Lower leg skin (tissue), 3 donors: ENCODE measurements around the gene MTFMT.

Source experiments
- CTCF ChIP-seq, 3 donors: fragments of 450-650 bp; IDR thresholded peaks; one replicate each; pipeline ENCODE4 v1.5.1; 2016; ENCODE audit warnings: antibody characterized with exemption in 3 of 3, mild to moderate bottlenecking in 3 of 3, moderate library complexity in 2 of 3
- POLR2A ChIP-seq, 2 donors: fragments of 450-650 bp; IDR thresholded peaks; one replicate each; pipeline ENCODE4 v1.6.1; 2016 to 2017; ENCODE audit warnings: antibody characterized with exemption in 2 of 2, mild to moderate bottlenecking in 1 of 2, moderate library complexity in 1 of 2

GRCh38 chr15:65028921-65029735, at the start of gene MTFMT:
- TF ChIP-seq CTCF (IDR thresholded peaks at IDR 0.05), result no peak
- TF ChIP-seq POLR2A (IDR thresholded peaks at IDR 0.05), result peak in 1 of 2 donors; percentile 83
